K562 (cell line): ENCODE results near the gene PDE4A. TPM values are rescaled to one million over a fixed set of nuclear protein-coding genes. Genes with fewer than 3 reads are reported as not detected.
A peak's percentile ranks its signal among the peaks of the same experiment; 100 is the strongest.

Experiments
- ATAC-seq: fragments of 200-7000 bp; cut with Tn5 transposase; 3 replicates; pipeline ENCODE4 v1.9.1; 2020; ENCODE audit warnings: moderate library complexity
- BruUV-seq: library from RNA; stranded (reverse); fragments of 400-500 nt; replicated peaks from 2 replicates; lab custom pipeline; 2021; lab: Mats Ljungman, UMichigan
- CTCF ChIA-PET: fragments of 300-600 bp; formaldehyde crosslinking; extraction: SDS; loops from one replicate; lab custom pipeline; 2021; ENCODE audit warnings: low intra/inter-chr PET ratio; lab: Yijun Ruan, JAX
- POLR2A ChIA-PET: fragments of 300-600, 350-650 bp; sonication (Branson Sonifier 250); formaldehyde crosslinking; extraction: SDS; loops from one replicate; lab custom pipeline; 2021; ENCODE audit warnings: antibody characterized with exemption, inconsistent platforms; lab: Yijun Ruan, JAX
- DNase-seq, 4 experiments: peaks; one replicate each; pipeline versions ENCODE4 v3.0.0 to v3.0.0-alpha.2; 2011 to 2018; ENCODE audit warnings: low spot score in 3 of 4, mixed read lengths in 3 of 4; ENCODE audit errors: extremely low read depth in 1 of 4
- FAIRE-seq: peaks from 2 replicates; lab custom pipeline; 2011; peaks lifted over from hg19 to GRCh38; lab: Jason Lieb, UNC
- H2AFZ ChIP-seq: 2 replicates; pipeline ENCODE4 v1.6.0; 2011; ENCODE audit warnings: low read depth, low read length, control low read depth, inconsistent platforms
- H3K27ac ChIP-seq: fragments of 200-600 bp; 3 replicates; pipeline ENCODE4 v1.8.0; 2011; ENCODE audit warnings: low read depth, mild to moderate bottlenecking, control low read depth, inconsistent platforms, low read length, moderate library complexity, mixed read lengths; ENCODE audit errors: extremely low read depth
- H3K27me3 ChIP-seq, 2 experiments: fragments of 300-600 bp in 1 of 2; 2 replicates in 1 of 2; 3 replicates in 1 of 2; pipeline versions ENCODE4 v1.6.0 to v1.8.0; 2011; ENCODE audit warnings: inconsistent platforms in 2 of 2, low read length in 2 of 2, mild to moderate bottlenecking in 1 of 2, mixed read lengths in 1 of 2, moderate library complexity in 1 of 2; ENCODE audit not compliant: control insufficient read depth in 2 of 2, insufficient read depth in 2 of 2
- H3K36me3 ChIP-seq: fragments of 300-600 bp; 3 replicates; pipeline ENCODE4 v1.8.0; 2011; ENCODE audit warnings: mild to moderate bottlenecking, low read length, inconsistent platforms; ENCODE audit not compliant: control insufficient read depth, insufficient read depth
- H3K4me1 ChIP-seq, 2 experiments: fragments of 200-600 bp in 1 of 2; replicated peaks in 1 of 2; 2 replicates in 1 of 2; 3 replicates in 1 of 2; pipeline versions ENCODE4 v1.5.1 to v1.8.0; 2011; ENCODE audit warnings: inconsistent platforms in 2 of 2, low read length in 2 of 2, mild to moderate bottlenecking in 1 of 2, mixed read lengths in 1 of 2, moderate library complexity in 1 of 2; ENCODE audit not compliant: control insufficient read depth in 2 of 2, insufficient read depth in 2 of 2
- H3K4me2 ChIP-seq: 2 replicates; pipeline ENCODE4 v1.6.1; 2011; ENCODE audit warnings: low read length, control low read depth, inconsistent platforms, mixed read lengths; ENCODE audit not compliant: insufficient read depth
- H3K4me3 ChIP-seq: fragments of 200-600 bp; sonication (generic), shearing (Covaris generic); 2 replicates; pipeline ENCODE4 v1.5.1; 2016; ENCODE audit warnings: control low read depth, inconsistent platforms
- H3K79me2 ChIP-seq: fragments of 200-600 bp; 3 replicates; pipeline ENCODE4 v1.8.0; 2011; ENCODE audit warnings: low read length, inconsistent platforms; ENCODE audit not compliant: control insufficient read depth, insufficient read depth
- H3K9ac ChIP-seq, 2 experiments: 2 replicates each; pipeline versions ENCODE4 v1.6.0 to v1.6.1; 2011; ENCODE audit warnings: low read depth in 2 of 2, low read length in 2 of 2, control low read depth in 1 of 2, inconsistent platforms in 1 of 2, mild to moderate bottlenecking in 1 of 2, mixed read lengths in 1 of 2; ENCODE audit not compliant: insufficient read depth in 1 of 2
- H3K9me1 ChIP-seq: one replicate; pipeline ENCODE4 v1.6.0; 2011; ENCODE audit warnings: inconsistent platforms, mild to moderate bottlenecking, low read length, moderate library complexity; ENCODE audit not compliant: control insufficient read depth, insufficient read depth
- H3K9me3 ChIP-seq: replicated peaks from 2 replicates; pipeline ENCODE4 v1.5.1; 2011; ENCODE audit warnings: low read depth, low read length, inconsistent platforms; ENCODE audit not compliant: control insufficient read depth, insufficient read depth
- H4K20me1 ChIP-seq: replicated peaks from 2 replicates; pipeline ENCODE4 v1.6.1; 2011; ENCODE audit warnings: low read length, inconsistent platforms, mixed read lengths; ENCODE audit not compliant: control insufficient read depth, insufficient read depth
- E2F6 ChIP-seq, 2 experiments: IDR thresholded peaks; 2 replicates each; pipeline ENCODE4 v1.6.1; 2011; ENCODE audit warnings: borderline replicate concordance in 1 of 2, control low read depth in 1 of 2, low read depth in 1 of 2, low read length in 1 of 2, mild to moderate bottlenecking in 1 of 2, mixed read lengths in 1 of 2, moderate library complexity in 1 of 2; ENCODE audit not compliant: insufficient read depth in 1 of 2, insufficient read length in 1 of 2, poor library complexity in 1 of 2, severe bottlenecking in 1 of 2; ENCODE audit errors: extremely low read depth in 1 of 2
- GABPA ChIP-seq: fragments of 200-800 bp; sonication (Bioruptor generic); conservative IDR thresholded peaks from 2 replicates; pipeline ENCODE4 v1.6.1; 2016; ENCODE audit warnings: low read depth, missing genetic modification characterization, missing compliant biosample characterization
- GATAD2A ChIP-seq: fragments of 450-650 bp; IDR thresholded peaks from 2 replicates; pipeline ENCODE4 v1.6.1; 2017
- GATAD2B ChIP-seq: fragments of 450-650 bp; IDR thresholded peaks from 2 replicates; pipeline ENCODE4 v1.6.1; 2017; ENCODE audit warnings: mild to moderate bottlenecking, borderline replicate concordance
- HMGN3 ChIP-seq: IDR thresholded peaks from 2 replicates; pipeline ENCODE4 v1.6.1; 2011; ENCODE audit warnings: borderline replicate concordance, low read depth, mild to moderate bottlenecking, mixed read lengths, low read length; ENCODE audit not compliant: insufficient read length; ENCODE audit errors: extremely low read depth
- MAZ ChIP-seq, 2 experiments: fragments of 450-650 bp in 1 of 2; sonication (generic) in 1 of 2; formaldehyde crosslinking; IDR thresholded peaks in 1 of 2; conservative IDR thresholded peaks in 1 of 2; 2 replicates each; pipeline versions ENCODE4 v1.4.0 to v1.5.0; 2020; ENCODE audit warnings: mild to moderate bottlenecking in 1 of 2, missing genetic modification reagents in 1 of 2
- MTA2 ChIP-seq: fragments of 450-650 bp; IDR thresholded peaks from 2 replicates; pipeline ENCODE4 v1.6.1; 2016; ENCODE audit warnings: low read depth
- VEZF1 ChIP-seq: fragments of 200-800 bp; sonication (Bioruptor generic); IDR thresholded peaks from 2 replicates; pipeline ENCODE4 v1.6.1; 2017; ENCODE audit warnings: missing genetic modification characterization, missing compliant biosample characterization
- YY1 ChIP-seq, 3 experiments: IDR thresholded peaks; 2 replicates each; pipeline ENCODE4 v1.6.1; 2011; ENCODE audit warnings: low read length in 2 of 3, mild to moderate bottlenecking in 2 of 3, moderate library complexity in 2 of 3, borderline replicate concordance in 1 of 3, control low read depth in 1 of 3, low read depth in 1 of 3; ENCODE audit not compliant: insufficient read depth in 3 of 3, insufficient replicate concordance in 2 of 3, control insufficient read depth in 1 of 3, insufficient read length in 1 of 3; ENCODE audit errors: extremely low read depth in 1 of 3
- ZBTB11 ChIP-seq, 3 experiments: fragments of 200-800 bp in 1 of 3; fragments of 250-450 bp in 1 of 3; fragments of 450-650 bp in 1 of 3; sonication (Bioruptor Pico) in 1 of 3; sonication (Bioruptor generic) in 1 of 3; formaldehyde crosslinking in 1 of 3; IDR thresholded peaks; 2 replicates each; pipeline versions ENCODE4 v1.6.1 to v1.8.0; 2016 to 2022; ENCODE audit warnings: mild to moderate bottlenecking in 2 of 3, missing genetic modification characterization in 2 of 3, missing compliant biosample characterization in 1 of 3, moderate library complexity in 1 of 3
- WGBS: fragments of 100-300 bp; shearing (Covaris generic); methylation state at CpG from one replicate; pipeline ENCODE4 v1.1.6; 2016; ENCODE audit warnings: low coverage, mixed read lengths; ENCODE audit not compliant: insufficient coverage; ENCODE audit errors: missing lambda C conversion rate; 5-methylcytosine and 5-hydroxymethylcytosine counted together
- in situ Hi-C: fragments of 300-500 bp; cut with MboI; formaldehyde crosslinking; loops from 4 replicates; pipeline ENCODE4 v1.15.0; 2018; ENCODE audit warnings: inconsistent platforms, mixed read lengths
- intact Hi-C: fragments of 100-400 bp; cut with micrococcal nuclease; formaldehyde crosslinking; loops from 2 replicates; pipeline ENCODE4 v1.14.2; 2022
- polyA plus RNA-seq, 8 experiments: library from polyadenylated mRNA; depleted of rRNA in 4 of 8; stranded (reverse) in 5 of 8; unstranded in 3 of 8; fragments of >200 nt; fragmentation: Nextera tagmentation in 2 of 8; fragmentation: Illumina TruSeq in 1 of 8; extraction: Ambion mirVana in 2 of 8; extraction: Trizol in 1 of 8; gene quantifications; 2 replicates each; pipeline versions ENCODE4 v1.2.1 to v1.2.3, GENCODE V29; 2011 to 2014; ENCODE audit warnings: inconsistent platforms in 1 of 8, missing spikeins in 1 of 8
- total RNA-seq, 7 experiments: library from RNA; depleted of rRNA in 6 of 7; stranded (reverse); fragments of >200 nt in 6 of 7; fragmentation: Illumina TruSeq in 2 of 7; extraction: Trizol in 2 of 7; gene quantifications; 2 replicates each; pipeline versions ENCODE4 v1.2.1 to v1.2.3, GENCODE V29; 2011 to 2021; ENCODE audit warnings: low replicate concordance in 1 of 7

Gene PDE4A
- total and polyA plus RNA-seq, 9 of the 15 experiments (the other 6 are each of a cell fraction or from before 2014, with no cell fraction given), result 0.66 to 26.9 (median 4.6) TPM

- Histone ChIP-seq H3K27ac (peak overlapping the region; percentile 80), H3K79me2 (peaks cover 70% of the 10 kb centered on the region), H2AFZ (peak overlapping the region; percentile 86), H3K4me1 (peaks cover 16 to 54% of the 10 kb centered on the region in 2 experiments; a peak in 4 of 5 replicates), H3K4me2 (peak overlapping the region; percentile 94), H3K4me3 (peak overlapping the region; percentile 64), H4K20me1 (no peaks in the 10 kb centered on the region; the same call in 1 of the 2 replicates), H3K9ac (peak overlapping the region; percentile 76 to 89), H3K27me3 (no peaks in the 10 kb centered on the region), H3K36me3 (peaks cover 13% of the 10 kb centered on the region; the same call in 1 of the 3 replicates), H3K9me3 (no peaks in the 10 kb centered on the region), H3K9me1 (no peaks in the 10 kb centered on the region)
- peak; percentile 84 to 90 (median 88) for DNase-seq
- intact Hi-C loops, result no loop called here
- ATAC-seq, result peak; percentile 86
- in situ Hi-C loops, result no loop called here
- POLR2A ChIA-PET, result interaction anchor here (0.6 to 1.4 kb wide), 4 partner anchors 9 to 491 kb away, joined by 3 to 10 read pairs (median 4); no protein-coding TSS in a partner anchor
- FAIRE-seq, result no peak
- CTCF ChIA-PET, result interaction anchor here (1.0 kb wide), 1 partner anchor 26 kb away, joined by 5 read pairs; no protein-coding TSS in a partner anchor
- under 1% methylated on average over 25 of the region's 75 CpGs for WGBS
- no TSS peak for BruUV-seq
- TF ChIP-seq E2F6 (IDR thresholded peaks at IDR 0.05; ENCODE audit: borderline replicate concordance in 1 of 2, extremely low read depth in 1 of 2, insufficient read depth in 1 of 2, insufficient read length in 1 of 2, low read depth in 1 of 2, low read length in 1 of 2, poor library complexity in 1 of 2, severe bottlenecking in 1 of 2), result peak; percentile 42 to 77
- 0 out of 2 replicates have a peak, but pooled peaks have one; percentile 26 for TF ChIP-seq GATAD2A
- peak; percentile 60 to 77 for TF ChIP-seq MAZ (CRISPR knock-in tag; conservative IDR thresholded peaks at IDR 0.05 in 1 of 2, IDR thresholded peaks at IDR 0.05 in 1 of 2)
- TF ChIP-seq YY1 (IDR thresholded peaks at IDR 0.05; ENCODE audit: borderline replicate concordance in 1 of 3, control insufficient read depth in 1 of 3, extremely low read depth in 1 of 3, insufficient read depth in 3 of 3, insufficient read length in 1 of 3, insufficient replicate concordance in 2 of 3, low read depth in 1 of 3, low read length in 2 of 3), result peak; percentile 13 to 89 (median 71)
- TF ChIP-seq GATAD2B, result 0 out of 2 replicates have a peak, but pooled peaks have one; percentile 70
- no peak for TF ChIP-seq MTA2
- TF ChIP-seq HMGN3, result peak; percentile 58
- peak; percentile 93 for TF ChIP-seq VEZF1
- peak in 1 of 3 experiments; percentile 41; a peak in 1 of 6 replicates for TF ChIP-seq ZBTB11 (CRISPR knock-in tag; IDR thresholded peaks at IDR 0.05)
- peak; percentile 62 for TF ChIP-seq GABPA (tag)
Measured at GRCh38 chr19:10430505-10431253, 10.3 kb downstream of the PDE4A start.
